ENCODE results near the gene PCSK4. TPM values are rescaled to one million over a fixed set of nuclear protein-coding genes. Genes with fewer than 3 reads are reported as not detected.

The PCSK4 gene
- total and polyA plus RNA-seq, 9 of the 15 experiments (the other 6 are each of a cell fraction or from before 2014, with no cell fraction given): 0.01 to 9.1 (median 2.1) TPM; not detected in 1

DNA sequence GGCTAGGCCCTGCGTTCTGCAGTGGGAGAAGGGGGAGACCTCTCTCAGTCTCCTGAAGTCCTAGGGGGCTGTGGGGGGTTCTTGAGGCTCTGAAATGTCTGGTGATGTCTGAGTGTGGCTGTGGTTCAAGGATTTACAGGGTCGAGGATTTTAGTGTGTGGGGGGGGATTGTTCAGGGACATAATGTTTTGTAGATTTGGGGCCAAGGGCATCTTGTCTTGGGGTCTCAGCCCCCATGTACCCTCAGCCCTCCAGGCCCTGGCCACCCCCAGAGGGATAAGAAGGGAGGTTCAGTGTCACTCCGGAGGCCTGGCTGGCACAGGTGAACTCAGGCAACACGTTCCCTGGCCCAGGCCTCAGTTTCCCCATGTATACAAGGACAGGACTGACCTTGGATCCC lies 42.6 kb downstream of the PCSK4 start:
- H3K4me2 ChIP-seq (ENCODE audit: insufficient read depth, low read length): no peak overlapping the region
- peaks cover 0 to 12% of the 10 kb centered on the region in 2 experiments; a peak in 1 of 5 replicates for H3K27me3 ChIP-seq (ENCODE audit: control insufficient read depth in 2 of 2, insufficient read depth in 2 of 2, low read length in 2 of 2)
- H3K79me2 ChIP-seq (ENCODE audit: control insufficient read depth, insufficient read depth, low read length): no peaks in the 10 kb centered on the region
- no peak overlapping the region for H3K27ac ChIP-seq (ENCODE audit: extremely low read depth, low read depth, low read length)
- no peak for DNase-seq (ENCODE audit: extremely low read depth in 1 of 4, low spot score in 3 of 4)
- ATAC-seq: no peak
- in situ Hi-C loops (cut with MboI): no loop called here
- H4K20me1 ChIP-seq (replicated peaks; ENCODE audit: control insufficient read depth, insufficient read depth, low read length): peaks cover 17% of the 10 kb centered on the region; the same call in 1 of the 2 replicates
- H3K4me3 ChIP-seq: no peak overlapping the region
- no peaks in the 10 kb centered on the region for H3K9me3 ChIP-seq (replicated peaks; ENCODE audit: control insufficient read depth, insufficient read depth, low read depth, low read length)
- H3K36me3 ChIP-seq (ENCODE audit: control insufficient read depth, insufficient read depth, low read length): peaks cover 4% of the 10 kb centered on the region; the same call in 1 of the 3 replicates
- TF ChIP-seq, protein P1, sequence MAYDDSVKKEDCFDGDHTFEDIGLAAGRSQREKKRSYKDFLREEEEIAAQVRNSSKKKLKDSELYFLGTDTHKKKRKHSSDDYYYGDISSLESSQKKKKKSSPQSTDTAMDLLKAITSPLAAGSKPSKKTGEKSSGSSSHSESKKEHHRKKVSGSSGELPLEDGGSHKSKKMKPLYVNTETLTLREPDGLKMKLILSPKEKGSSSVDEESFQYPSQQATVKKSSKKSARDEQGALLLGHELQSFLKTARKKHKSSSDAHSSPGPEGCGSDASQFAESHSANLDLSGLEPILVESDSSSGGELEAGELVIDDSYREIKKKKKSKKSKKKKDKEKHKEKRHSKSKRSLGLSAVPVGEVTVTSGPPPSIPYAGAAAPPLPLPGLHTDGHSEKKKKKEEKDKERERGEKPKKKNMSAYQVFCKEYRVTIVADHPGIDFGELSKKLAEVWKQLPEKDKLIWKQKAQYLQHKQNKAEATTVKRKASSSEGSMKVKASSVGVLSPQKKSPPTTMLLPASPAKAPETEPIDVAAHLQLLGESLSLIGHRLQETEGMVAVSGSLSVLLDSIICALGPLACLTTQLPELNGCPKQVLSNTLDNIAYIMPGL (CRISPR knock-in tag; IDR thresholded peaks at IDR 0.05): no peak
- TF ChIP-seq, protein P2, sequence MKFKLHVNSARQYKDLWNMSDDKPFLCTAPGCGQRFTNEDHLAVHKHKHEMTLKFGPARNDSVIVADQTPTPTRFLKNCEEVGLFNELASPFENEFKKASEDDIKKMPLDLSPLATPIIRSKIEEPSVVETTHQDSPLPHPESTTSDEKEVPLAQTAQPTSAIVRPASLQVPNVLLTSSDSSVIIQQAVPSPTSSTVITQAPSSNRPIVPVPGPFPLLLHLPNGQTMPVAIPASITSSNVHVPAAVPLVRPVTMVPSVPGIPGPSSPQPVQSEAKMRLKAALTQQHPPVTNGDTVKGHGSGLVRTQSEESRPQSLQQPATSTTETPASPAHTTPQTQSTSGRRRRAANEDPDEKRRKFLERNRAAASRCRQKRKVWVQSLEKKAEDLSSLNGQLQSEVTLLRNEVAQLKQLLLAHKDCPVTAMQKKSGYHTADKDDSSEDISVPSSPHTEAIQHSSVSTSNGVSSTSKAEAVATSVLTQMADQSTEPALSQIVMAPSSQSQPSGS (CRISPR knock-in tag; IDR thresholded peaks at IDR 0.05): no peak
- no peak for TF ChIP-seq KDM1A (IDR thresholded peaks at IDR 0.05)
- no peak for TF ChIP-seq TEAD2 (tag; IDR thresholded peaks at IDR 0.05)
- TF ChIP-seq RNF2 (IDR thresholded peaks at IDR 0.05): no peak
- TF ChIP-seq MCM3 (IDR thresholded peaks at IDR 0.05): no peak
- no peak for TF ChIP-seq ZNF253 (CRISPR knock-in tag; conservative IDR thresholded peaks at IDR 0.05)
- no peak for TF ChIP-seq ESRRA (IDR thresholded peaks at IDR 0.05; ENCODE audit: borderline replicate concordance, low read depth)
- TF ChIP-seq ETV6 (IDR thresholded peaks at IDR 0.05; ENCODE audit: borderline replicate concordance in 1 of 2, low read depth in 2 of 2, low read length in 1 of 2): no peak
- no peak for TF ChIP-seq ETV6 (CRISPR knock-in tag; IDR thresholded peaks at IDR 0.05; ENCODE audit: borderline replicate concordance)
- no peak for TF ChIP-seq KDM4B (IDR thresholded peaks at IDR 0.05; ENCODE audit: borderline replicate concordance in 2 of 2, low read depth in 1 of 2)
- TF ChIP-seq ZC3H11A (IDR thresholded peaks at IDR 0.05; ENCODE audit: low read depth, low read length): no peak
- no peak for TF ChIP-seq TOE1 (IDR thresholded peaks at IDR 0.05; ENCODE audit: borderline replicate concordance)
- no peak for TF ChIP-seq TOE1 (CRISPR knock-in tag; IDR thresholded peaks at IDR 0.05; ENCODE audit: borderline replicate concordance, low read depth)
- no peak for TF ChIP-seq MTA1 (IDR thresholded peaks at IDR 0.05; ENCODE audit: borderline replicate concordance)
- no peak for TF ChIP-seq SIX5 (IDR thresholded peaks at IDR 0.05; ENCODE audit: borderline replicate concordance in 1 of 2, insufficient read depth in 1 of 2, low read depth in 1 of 2, low read length in 2 of 2)
- peaks cover 15 to 76% of the 10 kb centered on the region in 2 experiments for H3K4me1 ChIP-seq (replicated peaks in 1 of 2; ENCODE audit: control insufficient read depth in 2 of 2, insufficient read depth in 2 of 2, low read length in 2 of 2)
- CTCF ChIA-PET (ENCODE audit: low intra/inter-chr PET ratio): no interaction called here
- no peak overlapping the region for H3K9ac ChIP-seq (ENCODE audit: insufficient read depth in 1 of 2, low read depth in 2 of 2, low read length in 2 of 2)
- BruUV-seq (replicated peaks): no TSS peak
- no peak for FAIRE-seq
- 11% methylated on average over 4 of the region's 4 CpGs for WGBS (ENCODE audit: insufficient coverage, low coverage, missing lambda C conversion rate)
- intact Hi-C loops (cut with micrococcal nuclease): loop anchor here (10.0 kb wide), 1 partner anchor 173 kb away; the partner anchor contains the start of gene FAM174C
- POLR2A ChIA-PET: interaction anchor here (0.6 to 0.8 kb wide), 2 partner anchors 206 to 417 kb away, joined by 3 read pairs; no protein-coding TSS in a partner anchor
- H3K9me1 ChIP-seq (ENCODE audit: control insufficient read depth, insufficient read depth, low read length): no peaks in the 10 kb centered on the region
- no peak overlapping the region for H2AFZ ChIP-seq (ENCODE audit: low read depth, low read length)
